Activated T-helper 2 cell treated with anti-CD3 and anti-CD28 coated beads, Interferon-gamma antibody, Interleukin-2, Interleukin-4, amounts not matched to agents 10 μg/mL and 5 μg/mL and 100 μg/mL, durations not matched to agents 14 hours and 24 hours and 36 hours (primary cell): Measurements from ENCODE around the gene CACNB4. TPM values are rescaled to one million over a fixed set of nuclear protein-coding genes. Genes with fewer than 3 reads are reported as not detected.

Experiments
- DNase-seq: peaks from one replicate; pipeline ENCODE4 v3.0.0; 2021; ENCODE audit warnings: low spot score
- H3K27ac Mint-ChIP-seq: one replicate; pipeline ENCODE4 v1.8.0; 2021; ENCODE audit warnings: mixed read lengths
- H3K27me3 Mint-ChIP-seq: one replicate; pipeline ENCODE4 v1.8.0; 2021; ENCODE audit warnings: low read depth, mixed read lengths
- H3K36me3 Mint-ChIP-seq: one replicate; pipeline ENCODE4 v1.8.0; 2021; ENCODE audit warnings: low read depth, mixed read lengths
- H3K4me1 Mint-ChIP-seq: one replicate; pipeline ENCODE4 v1.8.0; 2021; ENCODE audit warnings: low read depth, mixed read lengths
- H3K4me3 Mint-ChIP-seq: one replicate; pipeline ENCODE4 v1.8.0; 2021; ENCODE audit warnings: low read depth, mild to moderate bottlenecking, moderate library complexity, mixed read lengths
- H3K9me3 Mint-ChIP-seq: one replicate; pipeline ENCODE4 v1.8.0; 2021; ENCODE audit warnings: mixed read lengths
- intact Hi-C: fragments of 100-400 bp; cut with micrococcal nuclease; formaldehyde crosslinking; loops from one replicate; pipeline ENCODE4 v1.15.1; 2023
- total RNA-seq: library from RNA; stranded (reverse); gene quantifications from 2 replicates; pipeline ENCODE4 v1.2.3, GENCODE V29; 2022

The CACNB4 gene
- total RNA-seq, 1 donor from 2014 or later: 0.23 TPM

GRCh38 chr2:152078662-152079061 lies 20.2 kb downstream of the CACNB4 start:
- no peak overlapping the region for H3K4me3 Mint-ChIP-seq
- no peaks in the 10 kb centered on the region for H3K4me1 Mint-ChIP-seq
- intact Hi-C loops: no loop called here
- H3K36me3 Mint-ChIP-seq: no peaks in the 10 kb centered on the region
- no peaks in the 10 kb centered on the region for H3K27me3 Mint-ChIP-seq
- no peak for DNase-seq
- H3K9me3 Mint-ChIP-seq: no peaks in the 10 kb centered on the region
- no peak overlapping the region for H3K27ac Mint-ChIP-seq

DNA sequence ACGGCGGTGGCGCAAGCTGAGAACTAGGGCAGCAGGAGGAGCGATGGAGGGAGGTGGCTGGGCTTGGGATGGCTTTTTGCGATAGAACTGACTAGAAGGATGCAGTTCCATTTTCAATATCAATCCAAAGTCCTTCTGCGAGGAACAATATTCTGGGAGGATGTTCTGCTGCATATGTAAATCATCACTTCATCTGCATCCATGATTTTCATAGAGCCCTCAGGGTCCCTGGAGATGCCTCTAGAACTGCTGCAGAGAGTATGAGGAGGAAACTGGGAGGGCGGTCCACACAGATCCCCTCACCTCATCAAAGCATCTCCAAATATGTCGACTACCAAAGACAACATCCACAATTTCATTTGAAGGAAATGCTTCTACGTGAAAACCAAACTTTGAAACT lies 20.8 kb downstream of the CACNB4 start:
- intact Hi-C loops: no loop called here
- no peak for DNase-seq
- no peaks in the 10 kb centered on the region for H3K36me3 Mint-ChIP-seq
- H3K27me3 Mint-ChIP-seq: no peaks in the 10 kb centered on the region
- no peaks in the 10 kb centered on the region for H3K9me3 Mint-ChIP-seq
- H3K27ac Mint-ChIP-seq: no peak overlapping the region
- H3K4me3 Mint-ChIP-seq: no peak overlapping the region
- no peaks in the 10 kb centered on the region for H3K4me1 Mint-ChIP-seq

DNA sequence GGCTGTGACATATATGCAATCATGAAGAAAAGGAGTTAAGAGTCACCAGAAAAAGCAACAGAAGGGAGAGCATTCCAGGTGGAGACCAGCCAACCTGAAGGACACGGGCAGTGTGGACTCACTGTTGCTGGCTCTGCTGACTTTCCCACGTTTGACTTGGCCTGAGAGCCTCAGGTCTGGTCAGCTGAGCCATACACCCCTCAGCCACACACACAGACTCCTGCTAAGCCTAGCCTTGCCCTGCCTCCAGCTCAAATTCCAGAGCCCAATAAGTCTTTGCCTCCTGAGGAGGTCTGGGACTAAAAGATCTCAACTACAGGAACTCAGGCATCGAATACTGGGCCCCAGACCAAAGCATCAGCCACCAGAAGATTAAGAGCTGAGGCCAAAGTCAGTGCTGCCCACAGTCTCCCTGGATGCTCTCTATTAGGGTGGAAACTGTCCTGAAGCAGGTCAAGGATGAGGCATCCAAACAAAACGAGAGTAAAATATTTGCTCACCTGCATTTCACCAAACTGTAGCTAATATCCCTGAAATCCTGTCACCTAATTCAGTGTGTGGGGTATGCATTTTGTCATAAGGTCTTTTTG lies 23.3 kb downstream of the CACNB4 start:
- intact Hi-C loops: no loop called here
- DNase-seq: no peak
- Mint-ChIP-seq H3K4me3 (no peak overlapping the region), H3K27ac (no peak overlapping the region), H3K27me3 (no peaks in the 10 kb centered on the region), H3K9me3 (no peaks in the 10 kb centered on the region), H3K4me1 (no peaks in the 10 kb centered on the region), H3K36me3 (no peaks in the 10 kb centered on the region)

DNA sequence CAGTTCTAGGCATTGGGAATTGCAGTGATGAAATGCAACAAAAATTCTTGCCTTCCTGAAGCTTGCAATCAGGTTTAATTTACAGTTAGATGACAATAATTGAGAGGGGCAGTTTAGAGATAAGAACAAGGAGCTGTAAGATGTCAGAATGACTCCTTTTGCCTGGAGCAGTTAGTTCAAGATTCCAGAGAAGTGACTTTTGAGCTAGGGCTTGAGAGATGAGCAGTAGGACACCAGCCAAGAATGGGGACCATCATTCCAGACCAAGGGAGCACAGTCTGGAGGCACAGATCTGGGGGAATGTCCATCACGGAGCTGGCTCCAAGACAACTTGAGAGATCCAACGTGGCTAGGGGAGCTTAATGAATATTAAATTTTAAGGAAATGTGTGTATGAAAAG lies 26.8 kb downstream of the CACNB4 start:
- Mint-ChIP-seq H3K27ac (no peak overlapping the region), H3K9me3 (no peaks in the 10 kb centered on the region), H3K4me3 (no peak overlapping the region), H3K4me1 (no peaks in the 10 kb centered on the region), H3K36me3 (no peaks in the 10 kb centered on the region), H3K27me3 (peaks cover 4% of the 10 kb centered on the region)
- no peak for DNase-seq
- intact Hi-C loops: no loop called here

GRCh38 chr2:152071518-152071917 lies 27.3 kb downstream of the CACNB4 start:
- no peaks in the 10 kb centered on the region for H3K36me3 Mint-ChIP-seq

GRCh38 chr2:152071092-152071491 lies 27.8 kb downstream of the CACNB4 start:
- intact Hi-C loops: no loop called here
- no peak overlapping the region for H3K4me3 Mint-ChIP-seq

More at GRCh38 chr2:152071518-152071917, 27.3 kb downstream of the CACNB4 start:
- no peaks in the 10 kb centered on the region for H3K4me1 Mint-ChIP-seq
- no peaks in the 10 kb centered on the region for H3K9me3 Mint-ChIP-seq
- no peak for DNase-seq
- H3K27ac Mint-ChIP-seq: no peak overlapping the region
- H3K4me3 Mint-ChIP-seq: no peak overlapping the region
- H3K27me3 Mint-ChIP-seq: peaks cover 4% of the 10 kb centered on the region
- intact Hi-C loops: no loop called here

GRCh38 chr2:152068226-152068625 lies 30.6 kb downstream of the CACNB4 start:
- H3K27ac Mint-ChIP-seq: no peak overlapping the region
- peaks cover 7% of the 10 kb centered on the region for H3K27me3 Mint-ChIP-seq
- no peak for DNase-seq
- intact Hi-C loops: no loop called here
- H3K4me3 Mint-ChIP-seq: no peak overlapping the region
- no peaks in the 10 kb centered on the region for H3K36me3 Mint-ChIP-seq
- no peaks in the 10 kb centered on the region for H3K9me3 Mint-ChIP-seq
- H3K4me1 Mint-ChIP-seq: no peaks in the 10 kb centered on the region

More at GRCh38 chr2:152071092-152071491, 27.8 kb downstream of the CACNB4 start:
- Mint-ChIP-seq H3K9me3 (no peaks in the 10 kb centered on the region), H3K27me3 (peaks cover 4% of the 10 kb centered on the region), H3K36me3 (no peaks in the 10 kb centered on the region), H3K4me1 (no peaks in the 10 kb centered on the region), H3K27ac (no peak overlapping the region)
- no peak for DNase-seq

- intact Hi-C loops: no loop called here
- DNase-seq: no peak
- no peak overlapping the region for H3K27ac Mint-ChIP-seq
- peaks cover 7% of the 10 kb centered on the region for H3K27me3 Mint-ChIP-seq
- H3K4me1 Mint-ChIP-seq: no peaks in the 10 kb centered on the region
- no peaks in the 10 kb centered on the region for H3K9me3 Mint-ChIP-seq
- no peak overlapping the region for H3K4me3 Mint-ChIP-seq
- H3K36me3 Mint-ChIP-seq: no peaks in the 10 kb centered on the region
These were observed 31.0 kb downstream of the CACNB4 start for GRCh38 chr2:152067823-152068222.

DNA sequence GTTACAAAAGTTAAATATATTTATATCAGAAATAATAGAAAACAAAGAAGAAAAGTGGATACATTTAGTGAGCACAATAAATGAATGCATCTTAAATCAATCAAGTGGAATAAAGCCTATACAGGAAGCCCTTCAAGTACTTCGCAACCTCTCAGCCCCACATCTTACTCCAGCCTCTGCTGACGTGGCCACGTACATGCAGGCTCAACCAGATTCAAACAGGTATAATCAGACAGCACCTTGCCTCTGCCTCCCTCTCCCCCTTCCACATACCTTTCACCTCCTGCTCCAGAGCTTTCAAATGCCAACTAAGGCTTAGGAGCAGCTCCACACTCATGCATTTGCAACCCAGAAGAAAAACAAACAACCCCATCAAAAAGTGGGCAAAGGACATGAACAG lies 32.9 kb downstream of the CACNB4 start:
- DNase-seq: no peak
- Mint-ChIP-seq H3K27ac (no peak overlapping the region), H3K4me3 (no peak overlapping the region), H3K9me3 (no peaks in the 10 kb centered on the region), H3K4me1 (no peaks in the 10 kb centered on the region), H3K36me3 (no peaks in the 10 kb centered on the region), H3K27me3 (peaks cover 15% of the 10 kb centered on the region)
- intact Hi-C loops: no loop called here

DNA sequence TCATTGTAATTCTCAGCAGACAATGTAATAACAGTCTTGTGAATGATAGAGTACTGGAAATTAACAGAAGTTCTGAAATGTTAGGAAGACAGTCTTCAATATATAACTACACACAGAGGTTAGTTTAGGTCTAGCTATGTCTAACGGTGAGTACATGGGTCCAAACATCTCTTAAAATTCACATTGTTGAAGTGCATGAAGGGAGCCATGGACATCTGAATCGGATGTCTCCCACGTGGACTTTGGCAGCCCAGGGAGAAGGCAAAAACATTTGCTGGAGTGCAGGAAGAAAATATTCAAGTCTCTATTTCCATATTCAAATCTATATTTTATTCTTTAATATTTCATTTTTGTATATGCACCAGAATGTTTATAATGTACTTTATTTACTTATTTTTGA lies 34.8 kb downstream of the CACNB4 start:
- Mint-ChIP-seq H3K4me3 (no peak overlapping the region), H3K4me1 (no peaks in the 10 kb centered on the region), H3K9me3 (no peaks in the 10 kb centered on the region), H3K36me3 (no peaks in the 10 kb centered on the region), H3K27ac (no peak overlapping the region), H3K27me3 (peaks cover 13% of the 10 kb centered on the region)
- no peak for DNase-seq
- intact Hi-C loops: no loop called here

- H3K9me3 Mint-ChIP-seq: no peaks in the 10 kb centered on the region
- no peaks in the 10 kb centered on the region for H3K4me1 Mint-ChIP-seq
- H3K27ac Mint-ChIP-seq: no peak overlapping the region
- peaks cover 13% of the 10 kb centered on the region for H3K27me3 Mint-ChIP-seq
- DNase-seq: no peak
- H3K36me3 Mint-ChIP-seq: no peaks in the 10 kb centered on the region
- H3K4me3 Mint-ChIP-seq: no peak overlapping the region
- intact Hi-C loops: no loop called here
These were observed 35.4 kb downstream of the CACNB4 start for GRCh38 chr2:152063325-152063924.

DNA sequence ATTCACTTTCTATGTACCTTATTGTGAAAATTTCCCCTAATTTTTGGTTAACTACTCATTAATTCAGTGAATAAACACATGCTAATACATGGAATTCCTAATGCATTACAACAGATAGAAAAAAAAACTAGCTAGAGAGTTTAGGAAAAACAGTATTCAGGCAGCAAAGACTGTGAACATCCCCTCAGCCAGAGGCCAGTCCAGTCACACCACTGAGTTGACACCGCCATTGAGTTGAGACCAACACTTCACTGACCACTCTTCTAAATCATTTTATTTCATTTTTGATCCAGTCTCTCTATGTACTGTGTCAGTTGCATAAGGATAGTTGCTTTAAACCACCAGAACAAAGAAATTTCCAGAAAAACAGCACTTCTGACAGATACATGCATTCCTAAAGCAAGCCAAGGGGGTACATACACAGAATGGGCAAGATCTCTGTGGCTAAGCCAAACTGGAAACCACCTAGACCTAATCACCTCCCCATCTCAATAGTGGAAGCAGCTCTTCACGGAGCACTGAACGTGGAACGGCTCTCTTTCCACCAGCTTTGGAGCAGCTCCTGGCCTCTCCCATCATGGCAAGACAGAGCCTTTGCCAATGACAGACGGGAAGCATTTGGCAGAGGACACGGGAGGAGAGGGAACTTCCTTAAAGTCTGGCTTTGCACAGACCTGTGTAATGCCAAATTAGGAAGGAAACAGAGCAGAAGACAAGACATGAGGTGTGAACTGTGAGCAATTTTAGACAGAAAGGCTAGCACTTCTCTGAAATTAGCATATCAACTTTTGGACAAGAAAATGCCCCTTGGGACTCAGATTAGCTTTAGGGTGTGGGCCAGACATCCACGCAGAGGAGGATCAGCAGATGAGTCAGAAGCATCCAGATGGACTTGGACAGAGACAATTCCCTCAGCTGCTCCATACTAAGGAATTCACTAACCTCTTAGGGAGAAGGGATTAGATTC lies 36.4 kb downstream of the CACNB4 start:
- DNase-seq: no peak
- Mint-ChIP-seq H3K4me3 (no peak overlapping the region), H3K36me3 (no peaks in the 10 kb centered on the region), H3K9me3 (no peaks in the 10 kb centered on the region), H3K27ac (no peak overlapping the region), H3K27me3 (peaks cover 11% of the 10 kb centered on the region), H3K4me1 (no peaks in the 10 kb centered on the region)
- intact Hi-C loops: no loop called here

GRCh38 chr2:152061383-152061782 lies 37.5 kb downstream of the CACNB4 start:
- DNase-seq: no peak
- intact Hi-C loops: no loop called here
- Mint-ChIP-seq H3K27me3 (peaks cover 11% of the 10 kb centered on the region), H3K4me1 (no peaks in the 10 kb centered on the region), H3K27ac (no peak overlapping the region), H3K36me3 (no peaks in the 10 kb centered on the region), H3K4me3 (no peak overlapping the region), H3K9me3 (no peaks in the 10 kb centered on the region)
